ENCODE data around the gene HMGCLL1. TPM values are rescaled to one million over a fixed set of nuclear protein-coding genes. Genes with fewer than 3 reads are reported as not detected.

HMGCLL1 gene
- total and polyA plus RNA-seq, 9 donors = 0.12 to 3.1 (median 0.67) TPM; not detected in 2

- intact Hi-C loops (cut with DNase I) = no loop called here
- H3K4me1 ChIP-seq (ENCODE audit: insufficient read depth) = no peaks in the 10 kb centered on the region
- H3K27ac ChIP-seq = no peak overlapping the region
- no peaks in the 10 kb centered on the region for H3K36me3 ChIP-seq
- H3K9me3 ChIP-seq = no peaks in the 10 kb centered on the region
- H3K27me3 ChIP-seq = no peaks in the 10 kb centered on the region
- WGBS, 3 donors = 96 to 99% (median 96%) methylated on average over 4 of the region's 4 CpGs
- H3K4me3 ChIP-seq = no peak overlapping the region
- TF ChIP-seq EP300 (IDR thresholded peaks at IDR 0.05) (no peak), POLR2A (IDR thresholded peaks at IDR 0.05) (no peak), CTCF (IDR thresholded peaks at IDR 0.05) (no peak)
- DNase-seq = no peak
These were observed 60.4 kb downstream of the HMGCLL1 start for GRCh38 chr6:55518529-55519060.

- 73 to 86% (median 84%) methylated on average over 1 of the region's 1 CpG for WGBS, 3 donors
- Histone ChIP-seq H3K27me3 (no peaks in the 10 kb centered on the region), H3K4me1 (ENCODE audit: insufficient read depth) (no peaks in the 10 kb centered on the region), H3K36me3 (no peaks in the 10 kb centered on the region), H3K4me3 (no peak overlapping the region), H3K27ac (no peak overlapping the region), H3K9me3 (no peaks in the 10 kb centered on the region)
- no peak for TF ChIP-seq POLR2A (IDR thresholded peaks at IDR 0.05)
- no peak for TF ChIP-seq CTCF (IDR thresholded peaks at IDR 0.05)
- TF ChIP-seq EP300 (IDR thresholded peaks at IDR 0.05) = no peak
- intact Hi-C loops (cut with DNase I) = no loop called here
- DNase-seq = no peak
These were observed 62.3 kb downstream of the HMGCLL1 start for GRCh38 chr6:55516736-55517135.

- 76 to 94% (median 80%) methylated on average over 1 of the region's 1 CpG for WGBS, 3 donors
These were observed 66.1 kb downstream of the HMGCLL1 start for GRCh38 chr6:55512904-55513303.

GRCh38 chr6:55511122-55511800, 67.7 kb downstream of the HMGCLL1 start:
- intact Hi-C loops (cut with DNase I) = no loop called here
- no peak for TF ChIP-seq POLR2A (IDR thresholded peaks at IDR 0.05)
- TF ChIP-seq EP300 (IDR thresholded peaks at IDR 0.05) = no peak
- no peak for TF ChIP-seq CTCF (IDR thresholded peaks at IDR 0.05)
- 72 to 82% (median 73%) methylated on average over 5 of the region's 5 CpGs for WGBS, 3 donors
- no peak overlapping the region for H3K27ac ChIP-seq
- no peaks in the 10 kb centered on the region for H3K27me3 ChIP-seq
- H3K36me3 ChIP-seq = no peaks in the 10 kb centered on the region
- no peaks in the 10 kb centered on the region for H3K9me3 ChIP-seq
- no peak overlapping the region for H3K4me3 ChIP-seq
- H3K4me1 ChIP-seq (ENCODE audit: insufficient read depth) = no peaks in the 10 kb centered on the region
- DNase-seq = no peak

More at GRCh38 chr6:55512904-55513303, 66.1 kb downstream of the HMGCLL1 start:
- no peak for DNase-seq
- TF ChIP-seq CTCF (IDR thresholded peaks at IDR 0.05) (no peak), EP300 (IDR thresholded peaks at IDR 0.05) (no peak), POLR2A (IDR thresholded peaks at IDR 0.05) (no peak)
- no peaks in the 10 kb centered on the region for H3K27me3 ChIP-seq
- no peaks in the 10 kb centered on the region for H3K9me3 ChIP-seq
- H3K4me3 ChIP-seq = no peak overlapping the region
- no peak overlapping the region for H3K27ac ChIP-seq
- no peaks in the 10 kb centered on the region for H3K36me3 ChIP-seq
- no peaks in the 10 kb centered on the region for H3K4me1 ChIP-seq (ENCODE audit: insufficient read depth)
- intact Hi-C loops (cut with DNase I) = no loop called here
